Hepatocyte (in vitro differentiated cells): Measurements from ENCODE around the gene SBF2. TPM values are rescaled to one million over a fixed set of nuclear protein-coding genes. Genes with fewer than 3 reads are reported as not detected.

Source experiments
- DNase-seq: peaks from one replicate; pipeline ENCODE4 v3.0.0-alpha.2; 2016; ENCODE audit warnings: low spot score
- H2AFZ ChIP-seq: fragments of 200-600 bp; sonication (generic); 2 replicates; pipeline ENCODE4 v1.6.0; 2016; ENCODE audit warnings: antibody characterized with exemption, mild to moderate bottlenecking
- H3K27ac ChIP-seq: fragments of 200-600 bp; sonication (generic); 2 replicates; pipeline ENCODE4 v1.5.1; 2016; ENCODE audit warnings: mild to moderate bottlenecking
- H3K27me3 ChIP-seq: fragments of 200-600 bp; sonication (generic); 2 replicates; pipeline ENCODE4 v1.6.1; 2016
- H3K36me3 ChIP-seq: fragments of 200-600 bp; sonication (generic); replicated peaks from 2 replicates; pipeline ENCODE4 v1.5.1; 2016; ENCODE audit warnings: low read depth; ENCODE audit not compliant: insufficient read depth
- H3K4me1 ChIP-seq: fragments of 200-600 bp; sonication (generic); 2 replicates; pipeline ENCODE4 v1.5.1; 2016; ENCODE audit warnings: mild to moderate bottlenecking, moderate library complexity; ENCODE audit not compliant: insufficient read depth
- H3K4me2 ChIP-seq: fragments of 200-600 bp; sonication (generic); 2 replicates; pipeline ENCODE4 v1.6.0; 2016
- H3K4me3 ChIP-seq: fragments of 200-600 bp; sonication (generic); 2 replicates; pipeline ENCODE4 v1.5.1; 2016; ENCODE audit warnings: mild to moderate bottlenecking
- H3K79me2 ChIP-seq: fragments of 200-600 bp; sonication (generic); 2 replicates; pipeline ENCODE4 v1.6.0; 2017; ENCODE audit warnings: mild to moderate bottlenecking
- H3K9me2 ChIP-seq: fragments of 200-600 bp; sonication (generic); replicated peaks from 2 replicates; pipeline ENCODE4 v1.6.0; 2017; ENCODE audit warnings: mild to moderate bottlenecking; ENCODE audit not compliant: insufficient read depth
- H3K9me3 ChIP-seq: fragments of 200-600 bp; sonication (generic); 2 replicates; pipeline ENCODE4 v1.5.1; 2016; ENCODE audit warnings: low read depth, mild to moderate bottlenecking
- H4K20me1 ChIP-seq: fragments of 200-600 bp; sonication (generic); 2 replicates; pipeline ENCODE4 v1.6.0; 2016; ENCODE audit warnings: mild to moderate bottlenecking; ENCODE audit not compliant: insufficient read depth, poor library complexity, severe bottlenecking
- EZH2 ChIP-seq: fragments of 200-600 bp; sonication (generic); IDR thresholded peaks from 2 replicates; pipeline ENCODE4 v1.6.1; 2016; ENCODE audit warnings: antibody characterized with exemption, mild to moderate bottlenecking, borderline replicate concordance
- EZH2phosphoT487 ChIP-seq: fragments of 200-600 bp; sonication (generic); IDR thresholded peaks from one replicate; pipeline ENCODE4 v1.6.1; 2018; ENCODE audit warnings: antibody characterized with exemption, mild to moderate bottlenecking, low read depth, moderate library complexity; ENCODE audit not compliant: unreplicated experiment, severe bottlenecking
- WGBS: methylation state at CpG from one replicate; pipeline ENCODE4 v1.1.6; 2016; ENCODE audit warnings: low lambda C conversion rate; ENCODE audit errors: missing lambda C conversion rate; 5-methylcytosine and 5-hydroxymethylcytosine counted together
- polyA plus RNA-seq: library from polyadenylated mRNA; unstranded; fragments of >200 nt; fragmentation: Nextera tagmentation; extraction: Ambion mirVana; gene quantifications from 2 replicates; pipeline ENCODE4 v1.2.1, GENCODE V29; 2016
- total RNA-seq: library from RNA; depleted of rRNA; stranded (reverse); fragments of >200 nt; gene quantifications from 2 replicates; pipeline ENCODE4 v1.2.3, GENCODE V29; 2014
- TF ChIP-seq, protein P1 (sequence below): fragments of 200-600 bp; sonication (generic); IDR thresholded peaks from 2 replicates; pipeline ENCODE4 v1.5.1; 2016; ENCODE audit warnings: antibody characterized with exemption, mild to moderate bottlenecking; ENCODE audit not compliant: poor library complexity

Gene SBF2
- total and polyA plus RNA-seq, 2 experiments from 2014 or later: 25.7 to 83.2 TPM

DNA sequence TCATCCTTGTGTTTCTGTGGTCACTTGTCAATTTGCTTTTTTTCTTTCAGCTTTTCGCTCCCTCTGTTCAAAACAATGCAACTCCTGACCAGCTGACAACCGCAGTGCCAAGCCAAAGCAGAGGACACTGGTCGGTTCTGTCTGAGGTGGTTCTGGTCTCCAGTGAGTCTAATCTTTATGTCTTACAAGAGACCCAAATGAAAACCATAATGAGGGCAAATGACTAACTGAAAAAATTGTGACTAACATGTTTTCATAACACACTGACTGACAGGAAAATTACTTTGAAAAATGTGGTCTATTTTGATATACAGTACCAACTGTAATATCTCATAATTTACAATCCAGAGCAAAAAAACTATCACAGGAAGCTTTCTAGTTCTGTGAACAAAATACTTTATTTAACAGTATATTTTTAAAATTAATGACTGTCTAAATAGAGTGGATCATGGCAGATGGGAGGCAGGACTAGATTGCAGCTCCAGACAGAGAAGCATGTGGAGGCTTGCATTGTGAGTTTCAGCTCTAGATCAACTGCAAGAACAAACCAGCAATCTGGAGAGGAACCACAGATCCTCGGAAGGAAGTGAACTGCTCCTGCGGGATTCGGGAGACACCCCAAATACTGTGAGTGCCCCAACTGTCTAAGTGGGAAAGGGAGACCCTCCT is 311.8 kb downstream of the SBF2 start:
- Histone ChIP-seq H4K20me1 (no peaks in the 10 kb centered on the region), H3K9me3 (no peaks in the 10 kb centered on the region), H3K9me2 (no peaks in the 10 kb centered on the region), H3K4me1 (no peaks in the 10 kb centered on the region), H2AFZ (no peak overlapping the region), H3K4me2 (no peak overlapping the region), H3K27me3 (no peaks in the 10 kb centered on the region), H3K36me3 (no peaks in the 10 kb centered on the region), H3K4me3 (no peak overlapping the region), H3K79me2 (no peaks in the 10 kb centered on the region), H3K27ac (peak overlapping the region; percentile 48)
- TF ChIP-seq, protein P1, sequence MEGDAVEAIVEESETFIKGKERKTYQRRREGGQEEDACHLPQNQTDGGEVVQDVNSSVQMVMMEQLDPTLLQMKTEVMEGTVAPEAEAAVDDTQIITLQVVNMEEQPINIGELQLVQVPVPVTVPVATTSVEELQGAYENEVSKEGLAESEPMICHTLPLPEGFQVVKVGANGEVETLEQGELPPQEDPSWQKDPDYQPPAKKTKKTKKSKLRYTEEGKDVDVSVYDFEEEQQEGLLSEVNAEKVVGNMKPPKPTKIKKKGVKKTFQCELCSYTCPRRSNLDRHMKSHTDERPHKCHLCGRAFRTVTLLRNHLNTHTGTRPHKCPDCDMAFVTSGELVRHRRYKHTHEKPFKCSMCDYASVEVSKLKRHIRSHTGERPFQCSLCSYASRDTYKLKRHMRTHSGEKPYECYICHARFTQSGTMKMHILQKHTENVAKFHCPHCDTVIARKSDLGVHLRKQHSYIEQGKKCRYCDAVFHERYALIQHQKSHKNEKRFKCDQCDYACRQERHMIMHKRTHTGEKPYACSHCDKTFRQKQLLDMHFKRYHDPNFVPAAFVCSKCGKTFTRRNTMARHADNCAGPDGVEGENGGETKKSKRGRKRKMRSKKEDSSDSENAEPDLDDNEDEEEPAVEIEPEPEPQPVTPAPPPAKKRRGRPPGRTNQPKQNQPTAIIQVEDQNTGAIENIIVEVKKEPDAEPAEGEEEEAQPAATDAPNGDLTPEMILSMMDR: no peak
- TF ChIP-seq EZH2: no peak
- TF ChIP-seq EZH2phosphoT487: no peak
- 87% methylated on average over 6 of the region's 6 CpGs for WGBS
- DNase-seq: no peak

GRCh38 chr11:9980931-9981330 is 313.1 kb downstream of the SBF2 start:
- Histone ChIP-seq H4K20me1 (no peaks in the 10 kb centered on the region), H3K9me3 (no peaks in the 10 kb centered on the region), H3K27me3 (no peaks in the 10 kb centered on the region), H3K4me3 (no peak overlapping the region), H2AFZ (no peak overlapping the region), H3K79me2 (no peaks in the 10 kb centered on the region), H3K4me1 (no peaks in the 10 kb centered on the region), H3K4me2 (no peak overlapping the region), H3K9me2 (no peaks in the 10 kb centered on the region), H3K36me3 (no peaks in the 10 kb centered on the region), H3K27ac (no peak overlapping the region)
- 87% methylated on average over 1 of the region's 1 CpG for WGBS
- DNase-seq: no peak
- TF ChIP-seq, protein P1: no peak
- TF ChIP-seq EZH2phosphoT487 (no peak), EZH2 (no peak)

DNA sequence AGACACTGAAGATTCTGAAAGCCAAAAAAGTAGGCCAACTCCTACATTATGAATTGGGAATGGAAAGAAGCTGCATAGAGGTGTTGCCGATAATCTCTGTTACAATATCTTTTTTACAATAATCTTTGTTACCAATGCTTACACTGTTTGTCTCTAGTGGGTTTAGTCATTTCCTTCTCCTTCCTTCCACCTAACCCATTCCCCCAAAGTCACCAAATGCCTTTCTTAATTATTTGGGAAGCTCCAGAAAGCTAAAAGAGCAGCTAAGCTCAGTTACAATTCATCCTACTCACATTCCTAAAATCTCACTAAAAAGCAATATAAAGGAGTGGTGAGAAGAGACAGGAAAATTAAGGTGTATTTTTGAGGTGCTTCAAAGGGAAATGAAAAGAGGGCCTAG is 316.5 kb downstream of the SBF2 start:
- H3K4me3 ChIP-seq: no peak overlapping the region
- H3K36me3 ChIP-seq: no peaks in the 10 kb centered on the region
- H3K9me2 ChIP-seq: no peaks in the 10 kb centered on the region
- TF ChIP-seq EZH2phosphoT487 (no peak), EZH2 (no peak)
- TF ChIP-seq, protein P1: no peak
- no peak overlapping the region for H2AFZ ChIP-seq
- no peaks in the 10 kb centered on the region for H3K27me3 ChIP-seq
- H3K27ac ChIP-seq: no peak overlapping the region
- H3K9me3 ChIP-seq: no peaks in the 10 kb centered on the region
- H3K4me1 ChIP-seq: no peaks in the 10 kb centered on the region
- H4K20me1 ChIP-seq: no peaks in the 10 kb centered on the region
- DNase-seq: no peak
- H3K79me2 ChIP-seq: no peaks in the 10 kb centered on the region
- H3K4me2 ChIP-seq: no peak overlapping the region
- 100% methylated on average over 1 of the region's 1 CpG for WGBS

- no peaks in the 10 kb centered on the region for H3K4me1 ChIP-seq
- H3K9me3 ChIP-seq: no peaks in the 10 kb centered on the region
- no peaks in the 10 kb centered on the region for H3K79me2 ChIP-seq
- no peak overlapping the region for H3K4me3 ChIP-seq
- no peak overlapping the region for H3K4me2 ChIP-seq
- H2AFZ ChIP-seq: no peak overlapping the region
- no peak overlapping the region for H3K27ac ChIP-seq
- no peaks in the 10 kb centered on the region for H3K36me3 ChIP-seq
- TF ChIP-seq EZH2phosphoT487 (no peak), EZH2 (no peak)
- TF ChIP-seq, protein P1: no peak
- DNase-seq: no peak
- H3K9me2 ChIP-seq: no peaks in the 10 kb centered on the region
- H3K27me3 ChIP-seq: no peaks in the 10 kb centered on the region
- WGBS: 90% methylated on average over 8 of the region's 8 CpGs
- no peaks in the 10 kb centered on the region for H4K20me1 ChIP-seq
These were observed 319.6 kb downstream of the SBF2 start for GRCh38 chr11:9974375-9974774.
